HepG2 (cell line): Measurements from ENCODE around the gene MS4A15. TPM values are rescaled to one million over a fixed set of nuclear protein-coding genes. Genes with fewer than 3 reads are reported as not detected.
A peak's percentile ranks its signal among the peaks of the same experiment; 100 is the strongest.

Source experiments
- ATAC-seq: fragments of 200-7000 bp; cut with Tn5 transposase; 3 replicates; pipeline ENCODE4 v1.9.1; 2020; ENCODE audit warnings: mild to moderate bottlenecking, moderate library complexity
- BruUV-seq: library from RNA; stranded (reverse); fragments of 400-500 nt; replicated peaks from 2 replicates; lab custom pipeline; 2021; lab: Mats Ljungman, UMichigan
- CTCF ChIA-PET: fragments of 300-600 bp; formaldehyde crosslinking; extraction: SDS; loops from one replicate; lab custom pipeline; 2021; ENCODE audit warnings: low total read pairs, inconsistent platforms, low intra/inter-chr PET ratio; lab: Yijun Ruan, JAX
- POLR2A ChIA-PET: fragments of 350-600 bp; sonication (Branson Sonifier 250); formaldehyde crosslinking; loops from one replicate; lab custom pipeline; 2020; ENCODE audit warnings: antibody characterized with exemption, inconsistent platforms; lab: Yijun Ruan, JAX
- DNase-seq: peaks from one replicate; pipeline ENCODE4 v3.0.0-alpha.2; 2015; ENCODE audit warnings: low spot score
- FAIRE-seq: peaks from 3 replicates; lab custom pipeline; 2011; peaks lifted over from hg19 to GRCh38; lab: Jason Lieb, UNC
- H2AFZ ChIP-seq: one replicate; pipeline ENCODE4 v1.6.1; 2011; ENCODE audit warnings: low read length, inconsistent platforms
- H3K27ac ChIP-seq: fragments of 300-600 bp; 3 replicates; pipeline ENCODE4 v1.8.0; 2011; ENCODE audit warnings: mixed run types, mild to moderate bottlenecking, mixed read lengths, low read length, inconsistent platforms; ENCODE audit not compliant: insufficient read depth; ENCODE audit errors: extremely low read length
- H3K27me3 ChIP-seq, 2 experiments: fragments of 200-600 bp in 1 of 2; 2 replicates in 1 of 2; 3 replicates in 1 of 2; pipeline versions ENCODE4 v1.6.0 to v1.8.0; 2011; ENCODE audit warnings: low read length in 2 of 2, mild to moderate bottlenecking in 2 of 2, moderate library complexity in 2 of 2, inconsistent platforms in 1 of 2; ENCODE audit not compliant: insufficient read depth in 2 of 2, control insufficient read depth in 1 of 2
- H3K36me3 ChIP-seq, 2 experiments: fragments of 200-600 bp in 1 of 2; replicated peaks in 1 of 2; 2 replicates in 1 of 2; 3 replicates in 1 of 2; pipeline versions ENCODE4 v1.5.1 to v1.8.0; 2011; ENCODE audit warnings: low read length in 2 of 2, inconsistent platforms in 1 of 2; ENCODE audit not compliant: insufficient read depth in 2 of 2, control insufficient read depth in 1 of 2
- H3K4me1 ChIP-seq: 2 replicates; pipeline ENCODE4 v1.5.1; 2012; ENCODE audit warnings: low read length, inconsistent platforms; ENCODE audit not compliant: insufficient read depth
- H3K4me2 ChIP-seq: 2 replicates; pipeline ENCODE4 v1.6.0; 2011; ENCODE audit warnings: low read depth, low read length, inconsistent platforms
- H3K4me3 ChIP-seq, 3 experiments: fragments of 200-600 bp in 1 of 3; sonication (generic), shearing (Covaris generic) in 1 of 3; replicated peaks in 1 of 3; 2 replicates each; pipeline ENCODE4 v1.5.1; 2011 to 2016; ENCODE audit warnings: low read length in 3 of 3, inconsistent platforms in 2 of 3, low read depth in 2 of 3, mild to moderate bottlenecking in 2 of 3, control low read depth in 1 of 3, mixed read lengths in 1 of 3; ENCODE audit not compliant: insufficient read depth in 1 of 3
- H3K79me2 ChIP-seq: one replicate; pipeline ENCODE4 v1.6.1; 2011; ENCODE audit warnings: low read length, inconsistent platforms; ENCODE audit not compliant: insufficient read depth
- H3K9ac ChIP-seq: 2 replicates; pipeline ENCODE4 v1.6.0; 2011; ENCODE audit warnings: mild to moderate bottlenecking, low read depth, low read length, inconsistent platforms; ENCODE audit not compliant: insufficient read depth
- H3K9me3 ChIP-seq: 2 replicates; pipeline ENCODE4 v1.5.1; 2012; ENCODE audit warnings: mild to moderate bottlenecking, low read length
- H4K20me1 ChIP-seq: 2 replicates; pipeline ENCODE4 v1.6.0; 2011; ENCODE audit warnings: inconsistent platforms, mild to moderate bottlenecking, low read length, moderate library complexity; ENCODE audit not compliant: insufficient read depth
- CTCF ChIP-seq: sonication (generic); formaldehyde crosslinking; IDR thresholded peaks from 2 replicates; pipeline ENCODE4 v1.5.0; 2020; ENCODE audit warnings: mild to moderate bottlenecking, missing genetic modification reagents, moderate library complexity
- KDM4B ChIP-seq: sonication (generic); formaldehyde crosslinking; IDR thresholded peaks from 2 replicates; pipeline ENCODE4 v1.4.0; 2020; ENCODE audit warnings: missing genetic modification reagents
- SP1 ChIP-seq, 2 experiments: fragments of 450-650 bp in 1 of 2; sonication (generic) in 1 of 2; formaldehyde crosslinking in 1 of 2; IDR thresholded peaks; 2 replicates each; pipeline versions ENCODE4 v1.4.0 to v1.6.1; 2016 to 2020; ENCODE audit warnings: missing genetic modification reagents in 1 of 2
- WGBS: methylation state at CpG from one replicate; pipeline ENCODE4 v1.1.6; 2017; ENCODE audit warnings: low lambda C conversion rate; 5-methylcytosine and 5-hydroxymethylcytosine counted together
- in situ Hi-C: cut with HindIII; loops from 2 replicates; pipeline ENCODE4 v1.10.0; 2017; ENCODE audit warnings: low pct_unique_long_range_greater_than_20kb; ENCODE audit not compliant: extremely low pct_ligation_motif_present
- intact Hi-C: fragments of 100-400 bp; cut with micrococcal nuclease; formaldehyde crosslinking; loops from one replicate; pipeline ENCODE4 v1.10.0; 2022; ENCODE audit not compliant: unreplicated experiment
- polyA plus RNA-seq, 8 experiments: library from polyadenylated mRNA; depleted of rRNA in 3 of 8; stranded (reverse) in 7 of 8; unstranded in 1 of 8; fragments of >200 nt; fragmentation: Illumina TruSeq in 4 of 8; extraction: Trizol in 4 of 8; gene quantifications; 2 replicates each; pipeline versions ENCODE4 v1.2.1 to v1.2.3, GENCODE V29; 2011 to 2016; ENCODE audit warnings: low read depth in 4 of 8, missing spikeins in 1 of 8, mixed read lengths in 1 of 8; ENCODE audit not compliant: insufficient read depth in 1 of 8
- total RNA-seq, 5 experiments: library from RNA; depleted of rRNA; stranded (reverse); fragments of >200 nt; fragmentation: Illumina TruSeq; extraction: Trizol; gene quantifications; 2 replicates each; pipeline ENCODE4 v1.2.3, GENCODE V29; 2016; ENCODE audit warnings: low read depth in 1 of 5
- TF ChIP-seq, protein P1 (sequence below): sonication (generic); formaldehyde crosslinking; IDR thresholded peaks from 2 replicates; pipeline ENCODE4 v1.4.0; 2020; ENCODE audit warnings: missing genetic modification reagents

MS4A15 gene
- total and polyA plus RNA-seq, 2 of the 13 experiments (the other 11 are each of a cell fraction or from before 2014, with no cell fraction given), result not detected

DNA sequence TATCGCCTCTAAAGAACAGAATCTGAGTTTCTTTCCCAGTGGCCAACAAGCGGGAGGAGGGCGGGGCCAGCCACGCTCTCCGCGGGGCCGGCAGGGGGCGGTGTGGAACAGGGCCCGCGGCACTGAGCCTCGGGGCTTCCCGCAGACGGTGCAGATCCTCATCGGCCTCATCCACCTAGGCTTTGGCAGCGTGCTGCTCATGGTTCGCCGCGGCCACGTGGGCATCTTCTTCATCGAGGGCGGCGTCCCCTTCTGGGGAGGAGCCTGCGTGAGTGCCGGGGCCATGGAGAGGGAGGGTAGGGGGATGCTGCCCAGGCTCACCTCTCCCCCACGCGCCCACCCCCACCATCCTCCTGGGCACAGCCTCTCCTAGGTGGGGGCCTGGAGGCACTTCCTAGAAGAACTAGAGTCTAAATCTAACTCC lies 10.7 kb downstream of the MS4A15 start:
- intact Hi-C loops, result no loop called here
- Histone ChIP-seq H3K79me2 (no peaks in the 10 kb centered on the region), H3K9ac (no peak overlapping the region), H3K4me1 (no peaks in the 10 kb centered on the region), H3K27ac (no peak overlapping the region), H2AFZ (no peak overlapping the region), H4K20me1 (no peaks in the 10 kb centered on the region), H3K9me3 (no peaks in the 10 kb centered on the region), H3K4me3 (no peak overlapping the region), H3K36me3 (no peaks in the 10 kb centered on the region), H3K4me2 (no peak overlapping the region), H3K27me3 (peaks cover 0 to 31% of the 10 kb centered on the region in 2 experiments; a peak in 2 of 5 replicates)
- no peak for TF ChIP-seq KDM4B
- TF ChIP-seq SP1 (IDR thresholded peaks at IDR 0.05), result no peak
- TF ChIP-seq SP1 (CRISPR knock-in tag; IDR thresholded peaks at IDR 0.05), result 0 out of 2 replicates have a peak, but pooled peaks have one; percentile 21
- TF ChIP-seq CTCF, result peak; percentile 50
- TF ChIP-seq, protein P1, sequence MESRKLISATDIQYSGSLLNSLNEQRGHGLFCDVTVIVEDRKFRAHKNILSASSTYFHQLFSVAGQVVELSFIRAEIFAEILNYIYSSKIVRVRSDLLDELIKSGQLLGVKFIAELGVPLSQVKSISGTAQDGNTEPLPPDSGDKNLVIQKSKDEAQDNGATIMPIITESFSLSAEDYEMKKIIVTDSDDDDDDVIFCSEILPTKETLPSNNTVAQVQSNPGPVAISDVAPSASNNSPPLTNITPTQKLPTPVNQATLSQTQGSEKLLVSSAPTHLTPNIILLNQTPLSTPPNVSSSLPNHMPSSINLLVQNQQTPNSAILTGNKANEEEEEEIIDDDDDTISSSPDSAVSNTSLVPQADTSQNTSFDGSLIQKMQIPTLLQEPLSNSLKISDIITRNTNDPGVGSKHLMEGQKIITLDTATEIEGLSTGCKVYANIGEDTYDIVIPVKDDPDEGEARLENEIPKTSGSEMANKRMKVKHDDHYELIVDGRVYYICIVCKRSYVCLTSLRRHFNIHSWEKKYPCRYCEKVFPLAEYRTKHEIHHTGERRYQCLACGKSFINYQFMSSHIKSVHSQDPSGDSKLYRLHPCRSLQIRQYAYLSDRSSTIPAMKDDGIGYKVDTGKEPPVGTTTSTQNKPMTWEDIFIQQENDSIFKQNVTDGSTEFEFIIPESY (CRISPR knock-in tag), result peak; percentile 87
- POLR2A ChIA-PET, result no interaction called here
- no peak for DNase-seq
- 50% methylated on average over 2 of the region's 26 CpGs for WGBS
- CTCF ChIA-PET, result no interaction called here
- BruUV-seq, result no TSS peak
- peak; percentile 74 for ATAC-seq
- in situ Hi-C loops, result no loop called here
- no peak for FAIRE-seq
